ENCODE measurements around the gene USP15.

DNA sequence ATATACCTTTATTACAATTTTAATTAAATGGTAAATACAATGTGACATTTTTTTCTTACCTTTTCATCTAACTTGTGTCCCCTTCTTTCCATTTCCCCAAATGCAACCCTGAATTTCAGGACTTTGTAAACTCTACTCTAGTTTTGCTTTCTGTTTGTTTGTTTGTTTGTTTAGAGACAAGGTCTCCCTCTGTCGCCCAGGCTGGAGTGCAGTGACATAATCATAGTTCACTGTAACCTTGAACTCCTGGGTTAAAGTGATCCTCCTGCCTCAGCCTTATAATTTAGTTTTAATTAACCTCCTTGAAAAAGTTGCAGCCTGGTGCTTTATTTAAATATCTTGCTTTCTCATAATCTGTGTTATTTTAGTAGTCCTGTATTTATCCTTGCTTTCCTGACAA is 147.4 kb downstream of the USP15 start:
- TF ChIP-seq EZH2 (IDR thresholded peaks at IDR 0.05; ENCODE audit: insufficient read depth, poor library complexity, severe bottlenecking): no peak
- TF ChIP-seq EZH2phosphoT487 (IDR thresholded peaks at IDR 0.05; ENCODE audit: insufficient read depth, low read depth): no peak
